ENCODE measurements around the gene COPS6.
"Not testable (repeated sequence)": the region's sequence is repeated elsewhere in the genome, so short reads cannot be mapped to it uniquely, and the experiment has no call there.

The COPS6 gene

GRCh38 chr7:100127866-100128636 is 39.3 kb downstream of the COPS6 start:
- no peak for ATAC-seq

DNA sequence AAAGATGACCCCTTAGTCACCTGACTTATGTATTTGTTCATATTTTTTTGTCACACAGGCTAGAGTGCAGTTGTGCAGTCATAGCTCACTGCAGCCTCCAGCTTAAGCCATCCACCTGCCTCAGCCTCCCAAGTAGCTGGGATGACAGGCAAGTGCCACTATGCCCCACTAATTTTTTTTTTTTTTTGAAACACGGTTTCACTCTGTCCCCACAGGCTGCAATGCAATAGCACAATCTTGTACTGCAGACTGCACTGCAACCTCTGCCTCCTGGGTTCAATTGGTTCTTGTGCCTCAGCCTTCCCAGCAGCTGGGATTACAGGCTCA is 39.8 kb downstream of the COPS6 start:
- no peak for ATAC-seq

- ATAC-seq = not testable (repeated sequence)
These were observed 41.4 kb downstream of the COPS6 start for GRCh38 chr7:100130220-100130607.

DNA sequence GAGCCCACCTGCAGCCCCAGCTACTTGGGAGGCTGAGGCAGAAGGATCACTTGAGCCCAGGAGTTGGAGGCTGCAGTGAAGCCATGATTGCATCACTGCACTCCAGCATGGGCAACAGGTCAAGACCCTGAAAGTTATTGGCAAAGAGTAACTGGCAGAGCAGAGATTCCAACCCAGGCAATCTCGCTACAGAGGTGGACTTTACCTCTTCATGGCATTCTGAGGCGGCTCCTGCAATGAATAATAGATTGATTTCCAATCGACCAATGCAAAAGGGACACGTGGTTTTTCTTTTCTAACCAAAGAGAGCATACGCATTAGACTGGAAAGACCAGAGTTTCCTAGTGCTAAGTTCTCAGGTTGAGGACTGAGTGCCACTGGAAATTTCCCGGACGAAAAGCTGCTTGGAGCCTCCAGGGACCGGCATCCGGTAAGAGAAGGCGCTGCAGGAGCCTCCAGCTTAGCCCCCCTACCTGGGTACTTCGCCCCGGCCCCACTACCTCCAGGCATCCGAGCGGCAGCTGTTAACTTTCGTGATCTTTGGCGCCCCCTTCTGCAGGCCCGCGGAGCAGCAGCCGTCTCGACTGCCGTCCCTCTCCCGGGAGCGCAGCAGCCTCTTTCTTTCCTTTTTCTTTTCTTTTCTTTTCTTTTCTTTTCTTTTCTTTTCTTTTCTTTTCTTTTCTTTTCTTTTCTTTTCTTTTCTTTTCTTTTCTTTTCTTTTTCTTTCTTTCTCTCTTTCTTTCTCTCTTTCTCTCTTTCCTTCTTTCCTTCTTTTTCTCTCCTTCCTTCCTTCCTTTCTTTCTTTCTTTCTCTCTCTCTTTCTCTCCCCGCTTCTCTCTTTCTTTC is 42.1 kb downstream of the COPS6 start:
- ATAC-seq = no peak

DNA sequence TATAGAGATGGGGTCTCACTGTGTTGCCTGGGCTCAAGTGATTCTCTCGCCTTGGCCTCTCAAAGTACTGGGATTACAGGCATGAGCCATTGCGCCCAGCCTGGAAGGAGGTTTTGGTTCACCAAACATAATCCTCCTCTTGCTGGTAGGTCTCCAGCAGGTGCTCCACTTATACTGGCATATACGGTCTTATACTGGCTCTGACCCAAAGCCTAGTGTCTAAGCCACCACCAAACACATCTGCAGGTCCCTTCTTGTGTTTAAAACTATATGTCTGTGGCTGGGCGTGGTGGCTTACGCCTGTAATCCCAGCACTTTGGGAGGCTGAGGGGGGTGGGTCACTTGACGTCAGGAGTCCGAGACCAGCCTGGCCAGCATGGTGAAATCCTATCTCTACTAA is 43.4 kb downstream of the COPS6 start:
- no peak for ATAC-seq

- ATAC-seq = peak; percentile 80 to 83
These were observed 44.0 kb downstream of the COPS6 start for GRCh38 chr7:100132697-100133151.

- ATAC-seq = no peak
These were observed 49.3 kb downstream of the COPS6 start for GRCh38 chr7:100137851-100138760.

- no peak for ATAC-seq
These were observed 52.8 kb downstream of the COPS6 start for GRCh38 chr7:100141555-100141949.
